ENCODE results near the gene CERS6. TPM values are rescaled to one million over a fixed set of nuclear protein-coding genes. Genes with fewer than 3 reads are reported as not detected.

Gene CERS6
- polyA plus RNA-seq, 1 donor (not counting 4 experiments of a cell fraction or from before 2014, with no cell fraction given): 19.5 TPM

DNA sequence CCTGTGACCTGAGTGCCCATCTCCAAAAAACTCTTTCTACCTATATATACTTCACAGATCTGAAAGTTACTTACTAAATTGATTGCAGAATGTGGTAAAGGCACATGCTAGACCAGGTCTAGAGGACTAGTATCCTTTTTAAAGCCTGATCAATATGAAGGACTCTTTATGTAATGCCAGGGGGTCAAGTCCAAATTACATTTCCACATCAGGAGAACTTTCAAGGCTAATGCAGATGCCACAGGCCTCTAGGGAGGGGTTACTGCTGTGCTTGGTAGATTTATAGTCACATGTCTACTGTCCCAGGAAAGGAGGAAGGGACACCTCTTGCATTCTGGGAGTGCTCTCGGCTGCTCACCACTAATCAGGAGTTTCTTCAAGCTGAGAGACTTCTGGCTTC is 227.9 kb downstream of the CERS6 start:
- H3K36me3 ChIP-seq (ENCODE audit: control insufficient read depth in 2 of 2, extremely low read depth in 1 of 2, insufficient read depth in 2 of 2, low read length in 2 of 2): peaks cover 0 to 4% of the 10 kb centered on the region in 2 experiments
- no peak overlapping the region for H3K9ac ChIP-seq (ENCODE audit: control insufficient read depth, extremely low read depth, insufficient read depth, low read length)
- no peaks in the 10 kb centered on the region for H3K27me3 ChIP-seq (ENCODE audit: control insufficient read depth, extremely low read depth, insufficient read depth, low read length)
- no peaks in the 10 kb centered on the region for H3K9me3 ChIP-seq (ENCODE audit: control insufficient read depth, low read depth, low read length)
- no peak overlapping the region for H3K4me2 ChIP-seq (ENCODE audit: control insufficient read depth, extremely low read depth, insufficient read depth, low read depth, low read length)
- peaks cover 7% of the 10 kb centered on the region for H3K4me1 ChIP-seq (ENCODE audit: control insufficient read depth, extremely low read depth, insufficient read depth, low read length)
- DNase-seq (ENCODE audit: low read depth, low spot score) (no peak), FAIRE-seq (no peak)
- no peaks in the 10 kb centered on the region for H3K79me2 ChIP-seq (ENCODE audit: control insufficient read depth, insufficient read depth, low read length)
- dilution Hi-C loops (cut with MboI; ENCODE audit: extremely low pct_ligation_motif_present, low sequenced_read_pairs): no loop called here
- no peaks in the 10 kb centered on the region for H3K9me1 ChIP-seq (ENCODE audit: control insufficient read depth, extremely low read depth, insufficient read depth, low read length)
- no peaks in the 10 kb centered on the region for H4K20me1 ChIP-seq (ENCODE audit: control insufficient read depth, extremely low read depth, insufficient read depth, low read length)
- TF ChIP-seq EZH2 (IDR thresholded peaks at IDR 0.05; ENCODE audit: low read length): no peak
- TF ChIP-seq, protein P1, sequence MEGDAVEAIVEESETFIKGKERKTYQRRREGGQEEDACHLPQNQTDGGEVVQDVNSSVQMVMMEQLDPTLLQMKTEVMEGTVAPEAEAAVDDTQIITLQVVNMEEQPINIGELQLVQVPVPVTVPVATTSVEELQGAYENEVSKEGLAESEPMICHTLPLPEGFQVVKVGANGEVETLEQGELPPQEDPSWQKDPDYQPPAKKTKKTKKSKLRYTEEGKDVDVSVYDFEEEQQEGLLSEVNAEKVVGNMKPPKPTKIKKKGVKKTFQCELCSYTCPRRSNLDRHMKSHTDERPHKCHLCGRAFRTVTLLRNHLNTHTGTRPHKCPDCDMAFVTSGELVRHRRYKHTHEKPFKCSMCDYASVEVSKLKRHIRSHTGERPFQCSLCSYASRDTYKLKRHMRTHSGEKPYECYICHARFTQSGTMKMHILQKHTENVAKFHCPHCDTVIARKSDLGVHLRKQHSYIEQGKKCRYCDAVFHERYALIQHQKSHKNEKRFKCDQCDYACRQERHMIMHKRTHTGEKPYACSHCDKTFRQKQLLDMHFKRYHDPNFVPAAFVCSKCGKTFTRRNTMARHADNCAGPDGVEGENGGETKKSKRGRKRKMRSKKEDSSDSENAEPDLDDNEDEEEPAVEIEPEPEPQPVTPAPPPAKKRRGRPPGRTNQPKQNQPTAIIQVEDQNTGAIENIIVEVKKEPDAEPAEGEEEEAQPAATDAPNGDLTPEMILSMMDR (optimal IDR thresholded peaks at IDR 0.05 in 1 of 3, IDR thresholded peaks at IDR 0.05 in 1 of 3, conservative IDR thresholded peaks at IDR 0.05 in 1 of 3; ENCODE audit: extremely low read depth in 1 of 3, insufficient read depth in 2 of 3, low read length in 3 of 3): no peak
- no peak overlapping the region for H2AFZ ChIP-seq (ENCODE audit: control insufficient read depth, low read length)
- H3K27ac ChIP-seq (ENCODE audit: control insufficient read depth, insufficient read depth, low read length): no peak overlapping the region
- H3K4me3 ChIP-seq (ENCODE audit: control insufficient read depth in 2 of 3, extremely low read depth in 1 of 3, insufficient read depth in 2 of 3, low read depth in 1 of 3, low read length in 3 of 3): no peak overlapping the region

DNA sequence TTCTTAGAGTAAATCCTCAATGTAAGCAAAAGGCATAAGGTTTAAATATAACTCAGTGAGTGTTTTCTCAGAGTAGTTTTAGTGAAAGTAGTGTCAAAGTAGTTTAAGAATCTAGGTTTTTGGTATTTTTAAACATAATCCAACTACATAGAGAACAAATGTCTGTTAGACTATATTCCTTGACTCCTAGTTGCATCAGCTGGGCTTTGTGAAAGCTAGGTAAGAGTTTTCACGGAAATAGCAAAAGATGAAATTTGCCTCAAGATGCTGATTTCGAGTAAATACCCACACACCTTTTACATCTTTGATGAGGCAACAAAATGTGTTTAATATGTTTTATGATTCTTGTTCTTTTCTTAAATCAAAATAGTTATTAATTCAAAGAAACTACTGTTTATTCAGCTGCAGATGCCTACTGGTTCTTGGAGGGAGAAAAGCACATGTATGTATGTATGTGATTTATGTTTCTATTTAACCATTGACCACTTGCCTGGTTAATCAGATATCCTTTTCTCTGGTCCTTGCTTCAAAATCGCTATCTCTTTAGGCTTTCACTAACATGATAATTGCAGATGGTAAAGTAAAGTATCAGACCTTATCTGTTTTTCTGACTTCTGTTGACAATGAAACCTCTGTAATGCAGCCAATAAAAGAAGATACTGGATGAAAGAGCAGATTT is 229.0 kb downstream of the CERS6 start:
- Histone ChIP-seq H3K27me3 (ENCODE audit: control insufficient read depth, extremely low read depth, insufficient read depth, low read length) (no peaks in the 10 kb centered on the region), H3K9me3 (ENCODE audit: control insufficient read depth, low read depth, low read length) (no peaks in the 10 kb centered on the region), H3K9ac (ENCODE audit: control insufficient read depth, extremely low read depth, insufficient read depth, low read length) (no peak overlapping the region), H3K27ac (ENCODE audit: control insufficient read depth, insufficient read depth, low read length) (no peak overlapping the region), H3K9me1 (ENCODE audit: control insufficient read depth, extremely low read depth, insufficient read depth, low read length) (no peaks in the 10 kb centered on the region), H2AFZ (ENCODE audit: control insufficient read depth, low read length) (no peak overlapping the region), H3K4me1 (ENCODE audit: control insufficient read depth, extremely low read depth, insufficient read depth, low read length) (peaks cover 8% of the 10 kb centered on the region), H3K36me3 (ENCODE audit: control insufficient read depth in 2 of 2, extremely low read depth in 1 of 2, insufficient read depth in 2 of 2, low read length in 2 of 2) (peaks cover 0 to 4% of the 10 kb centered on the region in 2 experiments), H4K20me1 (ENCODE audit: control insufficient read depth, extremely low read depth, insufficient read depth, low read length) (no peaks in the 10 kb centered on the region), H3K4me2 (ENCODE audit: control insufficient read depth, extremely low read depth, insufficient read depth, low read depth, low read length) (no peak overlapping the region), H3K79me2 (ENCODE audit: control insufficient read depth, insufficient read depth, low read length) (no peaks in the 10 kb centered on the region), H3K4me3 (ENCODE audit: control insufficient read depth in 2 of 3, extremely low read depth in 1 of 3, insufficient read depth in 2 of 3, low read depth in 1 of 3, low read length in 3 of 3) (no peak overlapping the region)
- no peak for DNase-seq (ENCODE audit: low read depth, low spot score)
- dilution Hi-C loops (cut with MboI; ENCODE audit: extremely low pct_ligation_motif_present, low sequenced_read_pairs): no loop called here
- TF ChIP-seq, protein P1 (optimal IDR thresholded peaks at IDR 0.05 in 1 of 3, IDR thresholded peaks at IDR 0.05 in 1 of 3, conservative IDR thresholded peaks at IDR 0.05 in 1 of 3; ENCODE audit: extremely low read depth in 1 of 3, insufficient read depth in 2 of 3, low read length in 3 of 3): no peak
- no peak for TF ChIP-seq EZH2 (IDR thresholded peaks at IDR 0.05; ENCODE audit: low read length)
- FAIRE-seq: no peak
